OCI-LY1 (cell line): ENCODE measurements around the gene EPB41L1.

Source experiments
- H2AFZ ChIP-seq: fragments of 200-600 bp; sonication (generic), shearing (Covaris generic); 2 replicates; pipeline ENCODE4 v1.6.0; 2014; ENCODE audit warnings: antibody characterized with exemption, mild to moderate bottlenecking, low read length
- H3F3A ChIP-seq: fragments of 200-600 bp; sonication (generic), shearing (Covaris generic); 2 replicates; pipeline ENCODE4 v1.6.0; 2014; ENCODE audit warnings: mild to moderate bottlenecking, antibody characterized with exemption, low read length, moderate library complexity; ENCODE audit not compliant: insufficient read depth
- H3K27ac ChIP-seq: fragments of 200-600 bp; sonication (generic); 2 replicates; pipeline ENCODE4 v1.5.1; 2014; ENCODE audit warnings: low read length, mixed run types, mild to moderate bottlenecking, low read depth; ENCODE audit not compliant: poor library complexity, severe bottlenecking
- H3K27me3 ChIP-seq: fragments of 200-600 bp; sonication (generic); 2 replicates; pipeline ENCODE4 v1.6.0; 2014; ENCODE audit warnings: antibody characterized with exemption, mild to moderate bottlenecking, low read length, moderate library complexity; ENCODE audit not compliant: insufficient read depth
- H3K36me3 ChIP-seq: fragments of 200-600 bp; sonication (generic); 2 replicates; pipeline ENCODE4 v1.6.1; 2014; ENCODE audit warnings: mild to moderate bottlenecking, antibody characterized with exemption, low read length, moderate library complexity, mixed read lengths; ENCODE audit not compliant: insufficient read depth
- H3K4me1 ChIP-seq: fragments of 200-600 bp; sonication (generic); 2 replicates; pipeline ENCODE4 v1.5.1; 2014; ENCODE audit warnings: mild to moderate bottlenecking, low read length, moderate library complexity; ENCODE audit not compliant: insufficient read depth, severe bottlenecking
- H3K4me2 ChIP-seq: fragments of 200-600 bp; sonication (generic), shearing (Covaris generic); 2 replicates; pipeline ENCODE4 v1.6.1; 2014; ENCODE audit warnings: low read length
- H3K4me3 ChIP-seq: fragments of 200-600 bp; sonication (generic); 2 replicates; pipeline ENCODE4 v1.5.1; 2014; ENCODE audit warnings: low read length, low read depth, mild to moderate bottlenecking, mixed read lengths; ENCODE audit not compliant: poor library complexity, severe bottlenecking
- H3K79me2 ChIP-seq: fragments of 200-600 bp; shearing (Covaris generic); 2 replicates; pipeline ENCODE4 v1.6.1; 2016; ENCODE audit warnings: mixed run types, low read length, mixed read lengths; ENCODE audit not compliant: insufficient read depth
- H3K9ac ChIP-seq: fragments of 200-600 bp; sonication (generic), shearing (Covaris generic); 2 replicates; pipeline ENCODE4 v1.6.1; 2014; ENCODE audit warnings: mild to moderate bottlenecking, low read length, mixed read lengths
- H3K9me2 ChIP-seq: fragments of 200-600 bp; sonication (generic), shearing (Covaris generic); 2 replicates; pipeline ENCODE4 v1.6.1; 2014; ENCODE audit warnings: low read depth, mild to moderate bottlenecking, low read length, mixed read lengths
- H3K9me3 ChIP-seq: fragments of 200-600 bp; shearing (Covaris generic); 2 replicates; pipeline ENCODE4 v1.6.1; 2014; ENCODE audit warnings: low read length, mixed read lengths
- H4K20me1 ChIP-seq: fragments of 200-600 bp; sonication (generic), shearing (Covaris generic); 2 replicates; pipeline ENCODE4 v1.6.0; 2016; ENCODE audit warnings: mild to moderate bottlenecking, low read length; ENCODE audit not compliant: insufficient read depth
- EZH2 ChIP-seq: fragments of 200-600 bp; sonication (generic), shearing (Covaris generic); IDR thresholded peaks from 2 replicates; pipeline ENCODE4 v1.8.0; 2017; ENCODE audit warnings: borderline replicate concordance, mixed run types, mild to moderate bottlenecking, antibody characterized with exemption, low read length, moderate library complexity, mixed read lengths
- TF ChIP-seq, protein P1 (sequence below): fragments of 200-600 bp; sonication (generic), shearing (Covaris generic); IDR thresholded peaks from 2 replicates; pipeline ENCODE4 v1.5.1; 2017; ENCODE audit warnings: mild to moderate bottlenecking, antibody characterized with exemption, low read length, moderate library complexity, mixed read lengths

The EPB41L1 gene

GRCh38 chr20:36153736-36154699 lies 522 bp upstream of the EPB41L1 start:
- Histone ChIP-seq H2AFZ (no peak overlapping the region), H3K4me1 (peaks cover 4% of the 10 kb centered on the region), H3K27me3 (peaks cover 4% of the 10 kb centered on the region), H4K20me1 (no peaks in the 10 kb centered on the region), H3K36me3 (no peaks in the 10 kb centered on the region), H3K9ac (no peak overlapping the region), H3K4me2 (peak overlapping the region; percentile 54; the same call in 1 of the 2 replicates), H3F3A (no peaks in the 10 kb centered on the region), H3K9me3 (no peaks in the 10 kb centered on the region), H3K79me2 (no peaks in the 10 kb centered on the region), H3K4me3 (peak overlapping the region; percentile 38), H3K27ac (no peak overlapping the region), H3K9me2 (no peaks in the 10 kb centered on the region)
- no peak for TF ChIP-seq EZH2
- TF ChIP-seq, protein P1, sequence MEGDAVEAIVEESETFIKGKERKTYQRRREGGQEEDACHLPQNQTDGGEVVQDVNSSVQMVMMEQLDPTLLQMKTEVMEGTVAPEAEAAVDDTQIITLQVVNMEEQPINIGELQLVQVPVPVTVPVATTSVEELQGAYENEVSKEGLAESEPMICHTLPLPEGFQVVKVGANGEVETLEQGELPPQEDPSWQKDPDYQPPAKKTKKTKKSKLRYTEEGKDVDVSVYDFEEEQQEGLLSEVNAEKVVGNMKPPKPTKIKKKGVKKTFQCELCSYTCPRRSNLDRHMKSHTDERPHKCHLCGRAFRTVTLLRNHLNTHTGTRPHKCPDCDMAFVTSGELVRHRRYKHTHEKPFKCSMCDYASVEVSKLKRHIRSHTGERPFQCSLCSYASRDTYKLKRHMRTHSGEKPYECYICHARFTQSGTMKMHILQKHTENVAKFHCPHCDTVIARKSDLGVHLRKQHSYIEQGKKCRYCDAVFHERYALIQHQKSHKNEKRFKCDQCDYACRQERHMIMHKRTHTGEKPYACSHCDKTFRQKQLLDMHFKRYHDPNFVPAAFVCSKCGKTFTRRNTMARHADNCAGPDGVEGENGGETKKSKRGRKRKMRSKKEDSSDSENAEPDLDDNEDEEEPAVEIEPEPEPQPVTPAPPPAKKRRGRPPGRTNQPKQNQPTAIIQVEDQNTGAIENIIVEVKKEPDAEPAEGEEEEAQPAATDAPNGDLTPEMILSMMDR, result no peak

DNA sequence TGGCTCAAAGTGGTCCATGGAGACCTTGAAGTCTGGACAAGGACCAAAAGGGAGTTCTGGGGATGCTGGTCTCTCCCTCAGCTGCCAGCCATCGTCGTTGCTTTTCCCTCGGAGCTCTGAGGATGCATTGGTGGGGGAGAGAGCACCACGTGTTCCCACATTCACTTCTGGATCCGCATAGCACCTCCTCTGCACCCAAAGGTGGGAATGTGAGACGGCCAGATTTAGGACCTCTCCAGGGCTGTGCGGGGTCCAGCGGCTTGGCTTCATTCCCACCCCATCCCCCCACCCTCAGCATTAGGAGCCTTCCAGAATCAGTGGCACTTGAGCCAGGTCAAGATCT lies 1.1 kb downstream of the EPB41L1 start:
- Histone ChIP-seq H3K4me2 (no peak overlapping the region), H3K36me3 (no peaks in the 10 kb centered on the region), H4K20me1 (no peaks in the 10 kb centered on the region), H3K4me1 (peaks cover 4% of the 10 kb centered on the region), H3K27ac (no peak overlapping the region), H3K79me2 (no peaks in the 10 kb centered on the region), H3K27me3 (peaks cover 4% of the 10 kb centered on the region; the same call in 1 of the 2 replicates), H3K9me3 (no peaks in the 10 kb centered on the region), H3K4me3 (no peak overlapping the region), H2AFZ (no peak overlapping the region), H3K9ac (no peak overlapping the region), H3F3A (no peaks in the 10 kb centered on the region), H3K9me2 (no peaks in the 10 kb centered on the region)
- TF ChIP-seq EZH2, result no peak
- TF ChIP-seq, protein P1, result no peak

DNA sequence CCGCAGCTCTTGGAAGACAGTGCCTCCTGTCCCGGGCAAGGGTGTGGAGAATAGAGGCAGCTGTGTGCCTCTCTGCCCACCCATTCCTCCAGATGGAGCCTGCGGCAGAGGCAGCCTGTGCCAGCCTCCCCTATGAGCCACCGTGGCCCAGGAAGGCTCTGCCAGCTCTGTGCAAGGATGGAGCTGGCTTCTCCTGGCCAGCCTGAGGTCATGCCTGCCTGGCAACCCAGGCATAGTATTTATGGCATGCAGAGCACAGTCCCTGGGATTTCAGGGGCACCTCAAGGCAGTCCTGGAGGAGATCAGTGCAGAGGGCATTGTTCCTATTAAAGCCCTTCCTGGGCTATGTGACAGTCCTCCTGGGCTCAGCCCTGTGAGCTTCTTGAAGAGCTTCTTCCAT lies 1.5 kb downstream of the EPB41L1 start:
- no peaks in the 10 kb centered on the region for H3K9me3 ChIP-seq
- H4K20me1 ChIP-seq, result no peaks in the 10 kb centered on the region
- no peak overlapping the region for H3K4me3 ChIP-seq
- peaks cover 6% of the 10 kb centered on the region; the same call in 1 of the 2 replicates for H3K27me3 ChIP-seq
- H3K9me2 ChIP-seq, result no peaks in the 10 kb centered on the region
- no peak overlapping the region for H3K9ac ChIP-seq
- no peak overlapping the region for H2AFZ ChIP-seq
- H3F3A ChIP-seq, result no peaks in the 10 kb centered on the region
- H3K27ac ChIP-seq, result no peak overlapping the region
- H3K79me2 ChIP-seq, result no peaks in the 10 kb centered on the region
- H3K4me2 ChIP-seq, result no peak overlapping the region
- TF ChIP-seq, protein P1, result no peak
- TF ChIP-seq EZH2, result no peak
- peaks cover 4% of the 10 kb centered on the region for H3K4me1 ChIP-seq
- H3K36me3 ChIP-seq, result no peaks in the 10 kb centered on the region
